Adrenal gland (tissue), 5 donors: Measurements from ENCODE around the gene OAT.

ENCODE experiments used
- CTCF ChIP-seq, 6 experiments: fragments of 450-650 bp in 4 of 6; fragments of 200-600 bp in 2 of 6; sonication (generic) in 1 of 6; IDR thresholded peaks; 1 replicate in 5 of 6; 2 replicates in 1 of 6; pipeline versions ENCODE4 v1.5.1 to v1.8.0; 2016 to 2021; ENCODE audit warnings: antibody characterized with exemption in 6 of 6, mild to moderate bottlenecking in 2 of 6, moderate library complexity in 1 of 6
- POLR2A ChIP-seq, 2 donors: fragments of 450-650 bp; IDR thresholded peaks; one replicate each; pipeline ENCODE4 v1.6.1; 2017; ENCODE audit warnings: antibody characterized with exemption in 2 of 2, mild to moderate bottlenecking in 2 of 2, moderate library complexity in 1 of 2
- donor health status: DM: no; HTN: no; CAD: no.

GRCh38 chr10:124415210-124415609 lies 3.5 kb downstream of the OAT start:
- TF ChIP-seq CTCF (IDR thresholded peaks at IDR 0.05) (no peak), POLR2A (IDR thresholded peaks at IDR 0.05) (no peak)
